Endothelial cell of umbilical vein (primary cell): ENCODE measurements around the gene ZNF142.
A peak's percentile ranks its signal among the peaks of the same experiment; 100 is the strongest.

Experiments
- CTCF ChIP-seq, 2 donors: IDR thresholded peaks; 1 replicate in 1 of 2; 2 replicates in 1 of 2; pipeline ENCODE4 v1.5.1; 2011; ENCODE audit warnings: low read length in 2 of 2, mild to moderate bottlenecking in 2 of 2, moderate library complexity in 2 of 2, control low read depth in 1 of 2, inconsistent platforms in 1 of 2, low read depth in 1 of 2; ENCODE audit not compliant: insufficient read depth in 1 of 2; ENCODE audit errors: extremely low read depth in 1 of 2
- MAX ChIP-seq: IDR thresholded peaks from 2 replicates; pipeline ENCODE4 v1.6.1; 2011; ENCODE audit not compliant: insufficient read depth, insufficient read length
- POLR2AphosphoS5 ChIP-seq: IDR thresholded peaks from 2 replicates; pipeline ENCODE4 v1.6.1; 2012; ENCODE audit warnings: low read depth, mild to moderate bottlenecking, control low read depth, low read length, moderate library complexity; ENCODE audit not compliant: insufficient read depth

DNA sequence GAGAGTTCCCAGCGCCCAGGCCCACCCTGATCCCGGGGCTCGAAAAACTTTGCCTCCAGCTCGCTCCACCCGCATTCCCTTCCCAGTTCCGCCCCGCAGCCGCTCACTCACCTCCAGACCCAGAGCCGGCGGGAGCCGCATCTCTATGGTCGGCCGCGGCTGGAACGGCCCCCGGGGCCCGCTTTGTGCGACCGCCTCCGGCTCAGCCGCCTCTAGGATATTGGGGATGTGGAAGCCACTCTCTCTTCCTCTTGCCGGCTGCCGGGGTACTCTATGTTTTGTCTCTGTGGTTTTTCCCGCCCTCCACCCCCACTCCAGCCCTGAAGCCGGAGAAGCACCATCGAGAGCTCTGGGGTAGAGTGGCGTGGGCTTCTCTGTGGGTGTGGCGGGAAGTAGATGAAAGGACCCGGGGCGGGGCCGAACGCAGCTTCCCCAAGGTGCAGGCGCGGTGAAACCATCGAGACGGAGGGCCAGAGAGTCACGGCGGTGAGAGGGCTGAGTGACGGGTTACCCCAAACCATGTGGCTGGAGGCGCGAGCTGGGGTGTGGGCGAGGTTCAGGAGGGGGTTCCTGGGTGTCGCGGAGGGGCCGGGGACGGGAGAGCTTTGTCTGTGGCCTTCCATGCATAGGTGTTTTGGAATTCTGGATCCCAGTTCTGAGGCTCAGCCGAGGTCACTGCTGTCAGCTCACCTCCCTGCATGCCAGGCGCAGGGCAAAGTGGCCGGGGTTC lies at the start of gene ZNF142, which contains the start of gene BCS1L:
- TF ChIP-seq POLR2AphosphoS5 (peak; percentile 58), CTCF (IDR thresholded peaks at IDR 0.05; ENCODE audit: extremely low read depth in 1 of 2, insufficient read depth in 1 of 2, low read depth in 1 of 2, low read length in 2 of 2) (no peak), MAX (no peak)
